Activated T-helper 17 cell treated with anti-CD3 and anti-CD28 coated beads, Interleukin-2, amount 50 U/mL, for 72 hours (primary cell): ENCODE measurements around the gene SARNP. TPM values are rescaled to one million over a fixed set of nuclear protein-coding genes. Genes with fewer than 3 reads are reported as not detected.
A peak's percentile ranks its signal among the peaks of the same experiment; 100 is the strongest.

Experiments
- ATAC-seq: fragments of 150-1000 bp; cut with Tn5 transposase; replicated peaks from 2 replicates; pipeline ENCODE4 v1.10.0; 2021; ENCODE audit warnings: mild to moderate bottlenecking, moderate library complexity
- H3K27ac Mint-ChIP-seq: one replicate; pipeline ENCODE4 v1.8.0; 2022; ENCODE audit warnings: mixed read lengths
- H3K27me3 Mint-ChIP-seq: one replicate; pipeline ENCODE4 v1.8.0; 2022; ENCODE audit warnings: mixed read lengths
- H3K36me3 Mint-ChIP-seq: one replicate; pipeline ENCODE4 v1.8.0; 2022; ENCODE audit warnings: low read depth, mild to moderate bottlenecking, mixed read lengths
- H3K4me1 Mint-ChIP-seq: one replicate; pipeline ENCODE4 v1.8.0; 2022; ENCODE audit warnings: mixed read lengths
- H3K4me3 Mint-ChIP-seq: one replicate; pipeline ENCODE4 v1.8.0; 2022; ENCODE audit warnings: mild to moderate bottlenecking, mixed read lengths
- H3K9me3 Mint-ChIP-seq: one replicate; pipeline ENCODE4 v1.8.0; 2022; ENCODE audit warnings: mixed read lengths
- total RNA-seq, 2 donors: library from RNA; stranded (reverse); gene quantifications; one replicate each; pipeline ENCODE4 v1.2.3, GENCODE V29; 2022

SARNP gene
- total RNA-seq, 2 donors from 2014 or later = 63.6 to 103 TPM

DNA sequence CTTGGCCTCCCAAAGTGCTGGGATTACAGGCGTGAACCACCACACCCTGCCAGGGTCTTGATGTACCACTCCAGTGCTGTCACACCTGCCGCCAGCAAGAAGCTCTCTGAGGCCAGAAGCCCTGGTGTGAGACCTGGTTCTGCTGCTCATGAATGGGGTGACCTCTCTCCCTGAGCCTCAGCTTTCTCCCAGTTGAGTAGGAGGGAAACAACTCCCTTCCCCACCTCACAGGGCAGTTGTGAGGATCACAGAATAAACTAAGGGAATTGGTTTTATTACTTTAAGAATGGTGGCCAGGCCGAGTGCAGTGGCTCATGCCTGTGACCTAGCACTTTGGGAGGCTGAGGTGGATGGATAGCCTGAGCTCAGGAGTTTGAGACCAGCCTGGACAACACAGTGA, 82.9 kb downstream of the SARNP start:
- Mint-ChIP-seq H3K36me3 (peaks cover 9% of the 10 kb centered on the region), H3K27ac (no peak overlapping the region), H3K9me3 (no peaks in the 10 kb centered on the region), H3K27me3 (no peaks in the 10 kb centered on the region), H3K4me3 (no peak overlapping the region), H3K4me1 (peaks cover 30% of the 10 kb centered on the region)
- no peak for ATAC-seq

DNA sequence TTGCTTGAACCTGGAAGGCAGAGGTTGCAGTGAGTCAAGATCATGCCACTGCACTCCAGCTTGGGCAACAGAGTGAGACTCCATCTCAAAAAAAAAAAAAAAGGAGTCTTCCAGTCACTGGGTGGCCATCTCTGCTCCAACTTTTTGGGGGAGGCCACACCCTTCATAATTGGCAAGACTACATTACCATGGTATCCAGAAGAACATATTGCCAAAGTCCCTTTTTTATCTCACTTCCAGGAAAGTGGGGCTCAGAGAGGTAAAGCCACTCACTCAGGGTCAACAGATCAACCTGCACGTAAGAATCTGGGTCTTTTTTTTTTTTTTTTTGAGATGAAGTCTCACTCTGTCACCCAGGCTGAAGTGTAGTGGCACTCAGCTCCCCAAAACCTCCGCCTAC, 83.7 kb downstream of the SARNP start:
- no peaks in the 10 kb centered on the region for H3K9me3 Mint-ChIP-seq
- peaks cover 30% of the 10 kb centered on the region for H3K4me1 Mint-ChIP-seq
- ATAC-seq = no peak
- H3K4me3 Mint-ChIP-seq = no peak overlapping the region
- H3K27ac Mint-ChIP-seq = no peak overlapping the region
- H3K27me3 Mint-ChIP-seq = no peaks in the 10 kb centered on the region
- H3K36me3 Mint-ChIP-seq = peaks cover 12% of the 10 kb centered on the region

DNA sequence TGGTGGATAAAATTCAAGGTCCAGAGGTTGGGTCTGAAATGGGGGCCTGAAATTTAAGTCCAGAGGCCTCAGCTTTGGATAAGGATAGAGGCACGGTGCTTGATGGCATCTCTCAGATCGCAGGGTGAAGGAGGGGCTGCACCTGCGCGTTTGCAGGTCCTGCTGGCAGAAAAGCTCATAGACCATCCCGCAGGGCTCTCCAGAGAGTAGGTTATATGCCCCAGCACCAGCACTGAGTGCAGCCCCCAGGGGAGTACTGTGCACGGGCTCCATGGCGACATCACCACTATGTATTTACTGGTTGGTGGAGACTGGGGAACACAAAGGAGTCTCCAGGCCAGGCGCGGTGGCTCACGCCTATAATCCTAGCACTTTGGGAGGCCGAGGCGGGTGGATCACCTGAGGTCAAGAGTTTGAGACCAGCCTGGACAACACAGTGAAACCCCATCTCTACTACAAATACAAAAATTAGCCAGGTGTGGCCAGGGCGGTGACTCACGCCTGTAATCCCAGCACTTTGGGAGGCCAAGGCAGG, 84.4 kb downstream of the SARNP start:
- peaks cover 12% of the 10 kb centered on the region for H3K36me3 Mint-ChIP-seq
- no peaks in the 10 kb centered on the region for H3K9me3 Mint-ChIP-seq
- peaks cover 26% of the 10 kb centered on the region for H3K4me1 Mint-ChIP-seq
- no peak overlapping the region for H3K4me3 Mint-ChIP-seq
- H3K27ac Mint-ChIP-seq = no peak overlapping the region
- no peak for ATAC-seq
- H3K27me3 Mint-ChIP-seq = no peaks in the 10 kb centered on the region

DNA sequence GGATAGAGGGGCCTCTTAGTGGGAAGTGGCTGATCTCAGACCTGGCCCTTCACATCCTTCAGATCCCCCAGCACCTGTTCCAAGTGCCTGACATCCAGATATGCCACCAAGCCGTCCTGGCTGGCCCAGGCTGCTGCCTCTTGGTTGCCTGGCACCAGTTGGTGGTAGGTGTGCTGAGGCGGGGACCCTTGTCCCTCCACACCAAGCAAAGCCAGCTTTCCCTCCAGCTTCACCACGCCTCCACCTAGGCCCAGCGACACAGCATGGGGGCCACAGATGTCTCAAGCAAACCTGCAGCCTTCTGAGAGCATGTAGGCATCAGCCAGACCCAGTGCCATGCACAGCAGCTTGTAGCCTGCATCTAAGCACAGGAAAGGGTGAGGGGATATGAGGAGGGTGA, 85.2 kb downstream of the SARNP start:
- H3K27me3 Mint-ChIP-seq = no peaks in the 10 kb centered on the region
- peaks cover 23% of the 10 kb centered on the region for H3K4me1 Mint-ChIP-seq
- no peak for ATAC-seq
- no peak overlapping the region for H3K4me3 Mint-ChIP-seq
- no peak overlapping the region for H3K27ac Mint-ChIP-seq
- H3K36me3 Mint-ChIP-seq = peaks cover 18% of the 10 kb centered on the region
- H3K9me3 Mint-ChIP-seq = no peaks in the 10 kb centered on the region

DNA sequence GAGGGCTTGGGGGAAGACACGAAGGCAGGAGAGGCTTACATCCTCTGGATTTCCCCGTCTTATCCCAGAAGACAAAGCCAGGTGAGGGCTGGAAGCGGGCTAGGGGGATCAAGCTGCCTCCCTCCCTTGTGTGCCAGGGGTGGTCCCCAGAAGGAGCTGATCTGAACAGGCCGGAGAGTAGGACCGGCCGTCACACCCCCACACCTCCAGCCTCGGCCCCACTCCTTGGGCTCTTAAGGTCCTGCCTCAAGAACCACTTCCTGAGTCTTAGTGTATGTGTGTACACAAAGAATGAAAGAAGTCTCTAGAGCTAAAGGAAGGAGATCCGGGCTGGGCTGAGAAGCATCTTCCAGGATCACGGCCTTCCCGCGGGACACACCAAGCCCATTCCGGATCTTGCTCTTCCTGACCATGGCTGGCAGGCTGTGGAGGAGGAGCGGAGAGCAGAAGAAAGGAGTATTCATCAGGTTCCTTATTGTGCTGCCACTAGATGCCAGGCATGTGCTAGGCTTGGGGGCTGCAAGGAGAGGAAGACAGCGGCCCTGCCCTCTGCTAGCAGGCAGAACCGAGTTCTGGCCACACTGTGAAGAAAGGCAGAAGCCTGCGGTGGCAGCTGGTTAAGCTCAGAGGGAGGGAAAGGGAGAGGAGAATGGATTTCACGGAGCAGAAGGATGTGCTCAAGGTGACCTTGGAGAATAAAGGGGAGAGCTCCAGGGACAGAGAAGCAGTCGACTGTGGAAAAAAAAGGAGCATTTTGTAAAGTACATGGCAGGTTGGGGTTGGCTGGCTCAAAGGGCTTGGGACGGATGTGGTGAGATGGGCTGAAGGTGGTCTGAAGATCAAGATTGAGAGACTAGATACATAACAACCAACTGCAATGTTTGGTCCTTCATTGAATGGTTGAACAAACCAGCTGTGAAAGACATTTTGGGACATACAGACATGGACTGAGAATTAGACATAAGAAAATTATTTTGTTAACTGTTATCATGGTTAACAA, 87.4 kb downstream of the SARNP start:
- Mint-ChIP-seq H3K9me3 (no peaks in the 10 kb centered on the region), H3K4me3 (peak overlapping the region; percentile 94), H3K4me1 (peaks cover 24% of the 10 kb centered on the region), H3K27me3 (no peaks in the 10 kb centered on the region), H3K27ac (peak overlapping the region; percentile 88), H3K36me3 (peaks cover 40% of the 10 kb centered on the region)
- ATAC-seq = peak; percentile 55

DNA sequence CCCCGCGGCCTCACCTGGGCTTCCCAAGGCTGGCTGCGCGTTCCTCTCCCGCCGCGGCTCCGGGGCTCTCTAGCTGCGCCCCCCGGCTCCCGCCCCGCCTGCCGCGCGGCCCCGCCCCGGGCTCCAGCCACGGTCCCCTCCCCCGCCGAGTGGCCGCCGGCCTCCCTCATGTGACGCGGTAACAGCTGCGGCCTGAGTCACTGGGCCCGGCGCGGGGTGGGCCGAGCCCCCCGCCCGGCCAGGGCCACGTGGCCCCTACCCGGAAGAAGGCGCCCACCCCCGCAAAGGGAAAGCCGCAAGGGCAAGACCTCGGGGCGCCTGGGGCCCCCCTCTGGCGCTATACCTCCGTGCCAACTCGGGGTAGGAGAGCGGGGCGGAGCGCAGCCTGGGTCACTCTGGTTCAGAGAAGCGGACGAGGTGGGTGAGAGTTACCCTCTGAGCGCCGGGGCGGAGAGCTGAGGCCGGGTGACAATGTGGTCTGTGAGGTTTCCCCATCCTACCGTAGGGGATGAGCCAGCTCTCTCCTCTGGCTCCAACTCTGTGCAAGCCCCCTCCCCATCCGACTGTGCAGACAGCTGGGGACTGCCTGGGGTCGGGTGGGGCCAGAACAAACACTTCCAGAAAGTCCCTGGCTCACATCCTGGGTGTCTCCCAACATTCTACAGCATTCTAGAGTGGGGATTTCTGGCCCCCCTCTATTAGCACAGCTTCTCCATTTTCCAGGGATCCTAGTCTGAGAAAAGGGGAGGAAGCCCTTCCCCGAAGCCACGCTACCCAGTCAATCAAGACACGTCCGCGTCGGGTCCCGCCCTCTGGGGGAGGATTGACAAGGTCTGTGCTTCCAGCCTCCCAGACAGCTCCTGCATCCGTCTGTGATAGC, 88.3 kb downstream of the SARNP start, which contains the start of gene CD63:
Gene CD63, minus strand, starts transcription at position 71 of the 880 bp plus-strand sequence. CDS start 668 bp downstream, outside the sequence.
- H3K27me3 Mint-ChIP-seq = no peaks in the 10 kb centered on the region
- H3K36me3 Mint-ChIP-seq = peaks cover 49% of the 10 kb centered on the region
- H3K4me1 Mint-ChIP-seq = peaks cover 29% of the 10 kb centered on the region
- no peaks in the 10 kb centered on the region for H3K9me3 Mint-ChIP-seq
- peak within 1 kb of the TSS; percentile 94 for H3K4me3 Mint-ChIP-seq
- ATAC-seq = peak; percentile 79
- peak within 1 kb of the TSS; percentile 88 for H3K27ac Mint-ChIP-seq

DNA sequence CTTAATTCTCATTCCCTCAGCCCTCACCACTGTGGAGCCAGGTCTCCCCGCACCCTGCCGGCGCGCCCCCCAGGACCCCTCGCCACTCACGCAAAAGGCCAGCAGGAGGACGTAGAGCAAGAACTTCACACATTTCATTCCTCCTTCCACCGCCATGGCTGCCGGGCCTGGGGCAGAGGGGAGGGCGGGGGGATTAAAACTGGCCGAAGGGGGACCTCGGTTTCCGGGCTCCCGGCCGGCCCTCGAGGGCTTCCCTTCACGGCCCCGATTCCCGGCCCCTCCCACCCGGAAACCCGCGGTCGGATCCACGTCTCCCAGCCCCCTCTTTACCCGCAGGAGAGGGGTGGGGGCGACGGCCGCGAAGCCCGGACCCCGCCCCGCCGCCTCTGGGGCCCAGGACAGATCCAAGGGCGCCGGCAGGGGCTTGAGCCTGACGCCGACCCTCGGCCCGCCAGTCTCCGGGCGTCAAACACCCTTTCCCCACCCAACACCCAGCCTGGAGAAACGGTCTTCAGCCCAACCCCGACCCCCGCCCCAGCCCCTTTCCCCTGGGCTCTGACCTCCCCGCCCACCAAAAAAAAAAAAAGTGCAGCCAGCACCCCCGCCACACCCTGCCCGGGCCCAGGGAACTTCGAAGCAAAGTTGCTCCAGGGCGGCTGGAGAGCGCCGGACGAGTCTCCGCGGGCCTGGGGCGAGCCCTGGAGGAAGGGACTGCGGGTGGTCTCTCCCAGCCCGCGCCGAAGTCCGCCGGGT, 89.2 kb downstream of the SARNP start:
- peak; percentile 14 for ATAC-seq
- Mint-ChIP-seq H3K4me1 (peaks cover 29% of the 10 kb centered on the region), H3K36me3 (peaks cover 56% of the 10 kb centered on the region), H3K27ac (peak overlapping the region; percentile 85), H3K9me3 (no peaks in the 10 kb centered on the region), H3K27me3 (no peaks in the 10 kb centered on the region), H3K4me3 (peak overlapping the region; percentile 94)

DNA sequence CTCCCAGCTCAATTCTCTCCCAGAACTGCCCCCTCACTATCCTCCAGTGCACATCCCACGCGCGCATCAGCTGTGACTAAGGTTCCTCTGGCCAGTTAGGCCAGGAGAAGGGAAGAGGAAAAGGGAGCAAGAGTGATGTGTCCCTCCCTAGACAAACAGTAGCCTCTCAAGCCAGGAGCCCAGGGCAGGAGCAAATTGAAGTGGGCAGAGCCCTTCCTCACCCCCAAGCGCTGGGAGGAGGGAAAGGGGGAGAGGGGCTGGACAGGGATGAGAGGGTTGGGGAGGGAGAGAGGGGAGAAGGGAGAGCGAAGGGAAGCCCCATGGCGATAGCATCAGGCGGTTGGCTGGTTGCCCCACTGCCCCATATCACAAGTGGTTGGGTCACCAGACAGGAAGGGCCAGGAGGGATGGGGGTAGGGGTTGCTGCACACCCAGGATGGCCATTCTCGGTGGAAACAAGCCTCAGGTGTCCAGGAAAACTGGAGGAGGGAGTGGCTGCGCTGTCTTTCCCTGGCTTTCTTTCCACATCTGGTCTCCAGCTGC, 89.8 kb downstream of the SARNP start:
- peak overlapping the region; percentile 94 for H3K4me3 Mint-ChIP-seq

DNA sequence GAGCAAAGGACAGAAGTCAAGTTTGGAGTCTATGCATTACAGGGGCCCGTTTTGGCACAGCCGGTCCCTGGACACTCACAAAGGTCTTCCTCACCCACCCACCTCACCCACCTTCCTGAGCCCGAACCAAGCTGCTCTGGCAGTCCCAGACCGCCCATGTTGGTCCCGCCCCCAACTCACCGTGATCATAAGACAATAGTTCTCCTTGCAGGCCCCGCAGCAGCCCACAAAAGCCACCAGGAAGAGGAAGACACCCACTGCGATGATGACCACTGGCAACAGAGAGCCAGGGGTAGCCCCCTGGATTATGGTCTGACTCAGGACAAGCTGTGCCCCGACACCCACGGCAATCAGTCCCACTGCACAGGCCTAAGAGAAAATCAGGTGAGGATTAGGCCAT, 90.6 kb downstream of the SARNP start:
- Mint-ChIP-seq H3K9me3 (no peaks in the 10 kb centered on the region), H3K27me3 (no peaks in the 10 kb centered on the region), H3K27ac (peak overlapping the region; percentile 85), H3K4me3 (peak overlapping the region; percentile 94), H3K36me3 (peaks cover 58% of the 10 kb centered on the region), H3K4me1 (peaks cover 29% of the 10 kb centered on the region)
- ATAC-seq = no peak

More for the DNA sequence above, 89.8 kb downstream of the SARNP start:
- ATAC-seq = no peak
- Mint-ChIP-seq H3K4me1 (peaks cover 29% of the 10 kb centered on the region), H3K27ac (peak overlapping the region; percentile 85), H3K9me3 (no peaks in the 10 kb centered on the region), H3K36me3 (peaks cover 58% of the 10 kb centered on the region), H3K27me3 (no peaks in the 10 kb centered on the region)

DNA sequence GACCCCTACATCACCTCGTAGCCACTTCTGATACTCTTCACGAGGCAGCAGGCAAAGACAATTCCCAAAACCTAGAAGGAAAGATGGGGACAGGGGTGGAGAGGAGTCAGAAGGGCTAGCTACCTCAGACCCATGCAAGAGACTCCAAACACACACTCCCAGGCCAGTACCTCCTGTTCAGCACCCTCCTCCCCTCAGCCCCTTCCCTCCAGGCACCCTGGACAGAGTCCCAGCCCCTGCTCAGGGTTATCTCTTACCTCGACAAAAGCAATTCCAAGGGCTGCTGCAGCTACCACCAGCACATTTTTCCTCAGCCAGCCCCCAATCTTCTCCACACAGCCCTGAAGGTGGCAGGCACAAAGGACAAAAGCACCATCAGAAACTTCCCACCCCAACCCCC, 92.0 kb downstream of the SARNP start:
- H3K36me3 Mint-ChIP-seq = peaks cover 58% of the 10 kb centered on the region
- no peaks in the 10 kb centered on the region for H3K27me3 Mint-ChIP-seq
- no peaks in the 10 kb centered on the region for H3K9me3 Mint-ChIP-seq
- H3K4me3 Mint-ChIP-seq = peak overlapping the region; percentile 94
- no peak for ATAC-seq
- H3K27ac Mint-ChIP-seq = peak overlapping the region; percentile 51
- peaks cover 27% of the 10 kb centered on the region for H3K4me1 Mint-ChIP-seq

DNA sequence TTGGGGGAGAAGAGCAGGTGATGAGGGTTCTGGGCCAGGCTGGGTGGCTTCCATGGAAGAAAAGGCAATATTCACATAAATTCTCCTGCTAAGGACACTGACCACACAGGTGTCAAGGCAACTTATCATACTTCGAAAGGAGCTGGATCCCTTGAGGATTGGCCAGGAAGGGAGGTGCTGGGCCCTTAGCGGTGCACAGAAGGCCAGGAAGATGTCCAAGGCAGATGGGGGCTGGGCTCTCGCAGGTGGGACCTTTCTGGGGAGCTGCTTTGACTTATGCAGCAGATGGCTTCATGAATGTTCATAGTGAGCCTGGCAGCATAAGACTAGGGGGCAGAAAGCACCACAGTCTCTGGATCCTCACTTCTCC, 92.6 kb downstream of the SARNP start:
- H3K36me3 Mint-ChIP-seq = peaks cover 53% of the 10 kb centered on the region
- no peaks in the 10 kb centered on the region for H3K27me3 Mint-ChIP-seq
- no peaks in the 10 kb centered on the region for H3K9me3 Mint-ChIP-seq
- no peak overlapping the region for H3K27ac Mint-ChIP-seq
- no peak for ATAC-seq
- peaks cover 20% of the 10 kb centered on the region for H3K4me1 Mint-ChIP-seq
- H3K4me3 Mint-ChIP-seq = no peak overlapping the region

DNA sequence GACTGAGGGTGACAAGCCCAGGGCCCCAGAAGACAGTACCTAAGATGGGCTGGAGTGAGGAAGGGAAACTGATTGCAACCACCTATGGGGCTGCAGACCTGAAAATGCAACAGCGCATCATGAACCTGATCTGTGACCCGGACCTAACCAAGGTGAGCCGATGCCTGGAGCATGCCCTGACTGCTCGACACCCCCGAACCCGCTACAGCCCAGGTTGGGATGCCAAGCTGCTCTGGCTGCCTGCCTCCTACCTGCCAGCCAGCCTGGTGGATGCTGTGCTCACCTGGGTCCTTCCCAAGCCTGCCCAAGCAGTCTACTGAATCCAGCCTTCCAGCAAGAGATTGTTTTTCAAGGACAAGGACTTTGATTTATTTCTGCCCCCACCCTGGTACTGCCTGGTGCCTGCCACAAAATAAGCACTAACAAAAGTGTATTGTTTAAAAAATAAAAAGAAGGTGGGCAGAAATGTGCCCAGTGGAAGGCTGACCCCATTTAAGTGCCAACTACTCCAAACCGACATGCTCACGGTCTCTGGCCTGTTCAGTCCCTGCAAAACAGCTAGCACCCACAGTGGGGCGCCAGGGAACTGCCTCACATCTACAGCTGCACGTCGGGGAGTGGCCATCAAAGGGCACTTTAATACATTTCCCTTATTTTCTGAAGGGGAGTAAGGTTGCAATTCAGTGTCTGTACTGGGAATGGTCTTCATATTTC, 93.1 kb downstream of the SARNP start:
- Mint-ChIP-seq H3K4me1 (peaks cover 19% of the 10 kb centered on the region), H3K27me3 (no peaks in the 10 kb centered on the region), H3K9me3 (no peaks in the 10 kb centered on the region), H3K27ac (no peak overlapping the region), H3K4me3 (no peak overlapping the region), H3K36me3 (peaks cover 47% of the 10 kb centered on the region)
- no peak for ATAC-seq
